Suprapubic skin (tissue), 4 donors: ENCODE measurements around the gene UBR7. TPM values are rescaled to one million over a fixed set of nuclear protein-coding genes. Genes with fewer than 3 reads are reported as not detected.
A peak's percentile ranks its signal among the peaks of the same experiment; 100 is the strongest.

Experiments used
- DNase-seq, 2 donors: peaks; one replicate each; pipeline ENCODE4 v3.0.0-alpha.2; 2019; ENCODE audit warnings: low spot score in 2 of 2
- H3K27ac ChIP-seq: fragments of 200-600 bp; sonication (generic); one replicate; pipeline ENCODE4 v1.5.1; 2019
- H3K27me3 ChIP-seq: fragments of 200-600 bp; sonication (generic); one replicate; pipeline ENCODE4 v1.5.1; 2019
- H3K36me3 ChIP-seq: fragments of 200-600 bp; sonication (generic); one replicate; pipeline ENCODE4 v1.5.1; 2019
- H3K4me1 ChIP-seq: fragments of 200-600 bp; sonication (generic); one replicate; pipeline ENCODE4 v1.5.1; 2019
- H3K4me3 ChIP-seq: fragments of 200-600 bp; sonication (generic); one replicate; pipeline ENCODE4 v1.5.1; 2019; ENCODE audit warnings: mild to moderate bottlenecking
- H3K9me3 ChIP-seq: fragments of 200-600 bp; sonication (generic); one replicate; pipeline ENCODE4 v1.5.1; 2019
- CTCF ChIP-seq, 2 donors: fragments of 200-600 bp in 1 of 2; fragments of 450-650 bp in 1 of 2; sonication (generic) in 1 of 2; IDR thresholded peaks; one replicate each; pipeline ENCODE4 v1.5.1; 2016 to 2019; ENCODE audit warnings: antibody characterized with exemption in 2 of 2, mild to moderate bottlenecking in 1 of 2, moderate library complexity in 1 of 2
- EP300 ChIP-seq: sonication (generic); formaldehyde crosslinking; IDR thresholded peaks from one replicate; pipeline ENCODE4 v1.6.1; 2017; ENCODE audit warnings: antibody characterized with exemption
- POLR2A ChIP-seq, 2 donors: fragments of 450-650 bp; IDR thresholded peaks; one replicate each; pipeline ENCODE4 v1.6.1; 2017; ENCODE audit warnings: antibody characterized with exemption in 2 of 2, mild to moderate bottlenecking in 2 of 2, moderate library complexity in 2 of 2
- POLR2AphosphoS5 ChIP-seq, 3 donors: sonication (generic); formaldehyde crosslinking; IDR thresholded peaks; one replicate each; pipeline ENCODE4 v1.6.1; 2017; ENCODE audit warnings: antibody characterized with exemption in 3 of 3
- WGBS: methylation state at CpG from one replicate; pipeline ENCODE4 v1.1.5; 2018; 5-methylcytosine and 5-hydroxymethylcytosine counted together
- total RNA-seq, 4 donors: library from RNA; depleted of rRNA; stranded (reverse); fragments of >200 nt; gene quantifications; one replicate each; pipeline ENCODE4 v1.1.0, GENCODE V29; 2016

UBR7 gene
- total RNA-seq, 4 donors from 2014 or later, result 20.6 to 38.2 (median 34.1) TPM

GRCh38 chr14:93212432-93212831, 5.4 kb downstream of the UBR7 start:
- H3K27ac ChIP-seq, result no peak overlapping the region
- H3K36me3 ChIP-seq, result peaks cover 62% of the 10 kb centered on the region
- DNase-seq, result no peak
- no peak overlapping the region for H3K4me3 ChIP-seq
- TF ChIP-seq POLR2A (IDR thresholded peaks at IDR 0.05) (no peak), POLR2AphosphoS5 (IDR thresholded peaks at IDR 0.05) (no peak), EP300 (no peak), CTCF (IDR thresholded peaks at IDR 0.05) (no peak)
- H3K9me3 ChIP-seq, result no peaks in the 10 kb centered on the region
- WGBS, result 82% methylated on average over 3 of the region's 3 CpGs
- H3K27me3 ChIP-seq, result no peaks in the 10 kb centered on the region
- H3K4me1 ChIP-seq, result peaks cover 19% of the 10 kb centered on the region

- Histone ChIP-seq H3K27ac (no peak overlapping the region), H3K27me3 (no peaks in the 10 kb centered on the region), H3K4me3 (no peak overlapping the region), H3K9me3 (no peaks in the 10 kb centered on the region), H3K4me1 (peaks cover 2% of the 10 kb centered on the region), H3K36me3 (peaks cover 79% of the 10 kb centered on the region)
- no peak for DNase-seq
- TF ChIP-seq CTCF (IDR thresholded peaks at IDR 0.05), result no peak
- no peak for TF ChIP-seq EP300
- no peak for TF ChIP-seq POLR2AphosphoS5 (IDR thresholded peaks at IDR 0.05)
- TF ChIP-seq POLR2A (IDR thresholded peaks at IDR 0.05), result no peak
- WGBS, result 94% methylated on average over 2 of the region's 2 CpGs
These were observed 7.5 kb downstream of the UBR7 start for GRCh38 chr14:93214598-93214997.

- Histone ChIP-seq H3K4me1 (no peaks in the 10 kb centered on the region), H3K27me3 (no peaks in the 10 kb centered on the region), H3K4me3 (no peak overlapping the region), H3K9me3 (no peaks in the 10 kb centered on the region), H3K27ac (no peak overlapping the region), H3K36me3 (peaks cover 92% of the 10 kb centered on the region)
- DNase-seq, result no peak
- 54% methylated on average over 3 of the region's 3 CpGs for WGBS
- TF ChIP-seq CTCF (IDR thresholded peaks at IDR 0.05) (peak in 1 of 2 donors; percentile 52), EP300 (no peak)
These were observed 12.2 kb downstream of the UBR7 start for GRCh38 chr14:93219103-93219726.

GRCh38 chr14:93220509-93220908, 13.5 kb downstream of the UBR7 start:
- no peak overlapping the region for H3K4me3 ChIP-seq
- no peaks in the 10 kb centered on the region for H3K9me3 ChIP-seq
- no peak overlapping the region for H3K27ac ChIP-seq
- H3K36me3 ChIP-seq, result peaks cover 91% of the 10 kb centered on the region
- no peaks in the 10 kb centered on the region for H3K4me1 ChIP-seq
- no peaks in the 10 kb centered on the region for H3K27me3 ChIP-seq
- no peak for DNase-seq
- TF ChIP-seq POLR2AphosphoS5 (IDR thresholded peaks at IDR 0.05) (no peak), CTCF (IDR thresholded peaks at IDR 0.05) (no peak), EP300 (no peak), POLR2A (IDR thresholded peaks at IDR 0.05) (no peak)

- 96% methylated on average over 20 of the region's 27 CpGs for WGBS
These were observed 16.5 kb downstream of the UBR7 start for GRCh38 chr14:93223565-93223964.

More at GRCh38 chr14:93223565-93223964, 16.5 kb downstream of the UBR7 start:
- Histone ChIP-seq H3K4me3 (no peak overlapping the region), H3K27ac (no peak overlapping the region), H3K4me1 (no peaks in the 10 kb centered on the region), H3K9me3 (no peaks in the 10 kb centered on the region), H3K36me3 (peaks cover 92% of the 10 kb centered on the region), H3K27me3 (no peaks in the 10 kb centered on the region)
- TF ChIP-seq EP300, result no peak
- TF ChIP-seq CTCF (IDR thresholded peaks at IDR 0.05), result no peak
- no peak for TF ChIP-seq POLR2A (IDR thresholded peaks at IDR 0.05)
- TF ChIP-seq POLR2AphosphoS5 (IDR thresholded peaks at IDR 0.05), result no peak
- DNase-seq, result no peak
